Right ventricle myocardium inferior (tissue), 1 donor: ENCODE measurements around the gene CTNNAL1. TPM values are rescaled to one million over a fixed set of nuclear protein-coding genes. Genes with fewer than 3 reads are reported as not detected.
A peak's percentile ranks its signal among the peaks of the same experiment; 100 is the strongest.
"Not testable (repeated sequence)": the region's sequence is repeated elsewhere in the genome, so short reads cannot be mapped to it uniquely, and the experiment has no call there.

ENCODE experiments used
- ATAC-seq: fragments of 200-7000 bp; cut with Tn5 transposase; one replicate; pipeline ENCODE4 v1.9.1; 2020; ENCODE audit warnings: mild to moderate bottlenecking, moderate library complexity
- DNase-seq: peaks from one replicate; pipeline ENCODE4 v3.0.0; 2021; ENCODE audit errors: missing footprints
- intact Hi-C: fragments of 100-400 bp; cut with DNase I; formaldehyde crosslinking; loops from one replicate; pipeline ENCODE4 v1.11.0; 2022
- total RNA-seq: library from RNA; stranded (reverse); fragmentation: NEBNext Ultra II Directional; extraction: Animal tissue kit (Norgen Biotek cat#: 25700); gene quantifications from one replicate; pipeline ENCODE4 v1.2.1, GENCODE V29; 2021
- donor health status: DM: no; HTN: yes; CAD: no; lungs with severe emphysema.

Gene CTNNAL1
- total RNA-seq, 1 donor from 2014 or later, result 70.7 TPM

DNA sequence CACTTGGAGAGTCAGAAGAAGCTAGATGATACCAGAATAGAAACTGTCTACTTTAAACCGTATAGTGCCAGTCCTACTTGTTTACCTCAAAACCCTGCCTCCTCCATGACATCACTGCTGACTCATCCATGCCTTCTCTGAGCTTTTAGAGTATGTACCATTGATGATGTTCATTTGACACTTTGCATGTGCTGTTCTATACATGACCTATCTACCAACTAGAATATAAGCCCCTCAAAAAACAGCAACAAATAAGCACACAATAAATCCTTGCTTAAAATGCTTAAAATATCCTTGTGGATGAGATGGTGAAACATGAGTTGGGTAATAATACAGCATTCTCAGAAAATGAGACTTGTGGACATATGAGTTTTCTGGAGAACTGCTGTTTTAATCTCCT, 2.6 kb downstream of the CTNNAL1 start:
- no peak for ATAC-seq
- intact Hi-C loops, result loop anchor here (5.0 kb wide), 2 partner anchors 48 to 107 kb away; partner anchors contain the start of gene TMEM245
- DNase-seq, result no peak

DNA sequence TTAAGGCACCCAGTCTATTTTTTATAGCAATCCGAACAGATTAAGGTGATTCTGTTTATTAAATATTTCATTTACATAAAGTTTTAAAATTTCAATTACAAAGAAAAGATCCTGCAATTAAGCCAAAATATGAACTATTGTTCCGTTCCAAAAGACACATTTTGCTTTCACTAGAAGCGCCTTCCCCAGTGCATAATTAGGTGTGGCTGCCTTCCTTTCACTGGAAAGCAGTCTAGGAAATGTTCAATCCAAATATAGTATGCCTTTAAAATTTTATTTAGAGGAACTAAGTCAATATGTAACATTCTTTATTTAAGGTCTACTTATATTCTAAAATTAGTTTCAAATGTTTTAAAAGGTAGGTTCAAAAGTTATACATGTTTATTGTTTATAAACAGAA, 7.6 kb downstream of the CTNNAL1 start:
- DNase-seq (no peak), ATAC-seq (no peak)
- intact Hi-C loops, result no loop called here

DNA sequence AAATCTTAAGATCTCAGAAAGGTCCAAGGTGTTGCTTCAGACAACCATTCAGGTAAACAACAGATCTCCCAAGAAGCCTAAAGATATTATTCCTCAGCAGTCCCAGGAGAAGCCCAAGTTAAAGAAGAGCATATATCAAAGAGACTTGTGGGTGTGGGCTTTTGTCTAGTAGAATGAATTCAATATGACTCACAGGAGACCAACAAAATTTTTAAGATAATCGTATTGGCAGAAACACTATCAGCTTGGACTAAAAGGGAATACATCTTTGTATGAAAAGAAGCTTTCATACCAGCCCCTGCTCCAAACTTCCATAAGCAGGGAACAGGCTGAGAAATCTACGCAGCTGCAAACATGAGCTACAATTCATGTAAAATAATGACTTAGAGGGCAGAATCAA, 10.2 kb downstream of the CTNNAL1 start:
- ATAC-seq, result no peak
- intact Hi-C loops, result no loop called here
- DNase-seq, result no peak

DNA sequence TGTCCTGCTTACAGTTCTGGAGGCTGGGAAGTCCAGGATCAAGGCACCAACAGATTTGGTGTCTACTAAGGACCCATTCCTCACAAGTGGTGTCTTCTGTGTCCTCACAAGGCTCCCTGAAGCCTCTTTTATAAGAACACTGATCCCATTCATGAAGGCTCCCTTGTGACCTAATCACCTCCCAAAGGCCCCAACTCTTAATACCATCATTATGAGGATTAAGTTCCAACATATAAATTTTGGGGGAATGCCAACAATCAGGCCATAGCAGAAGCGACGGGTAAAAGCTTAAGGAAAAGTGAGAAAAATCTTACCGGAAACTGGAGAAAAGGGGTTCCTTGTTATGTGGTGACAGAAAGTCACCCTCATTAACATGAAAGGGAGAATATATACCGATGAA, 11.2 kb downstream of the CTNNAL1 start:
- ATAC-seq (no peak), DNase-seq (no peak)
- intact Hi-C loops, result no loop called here

DNA sequence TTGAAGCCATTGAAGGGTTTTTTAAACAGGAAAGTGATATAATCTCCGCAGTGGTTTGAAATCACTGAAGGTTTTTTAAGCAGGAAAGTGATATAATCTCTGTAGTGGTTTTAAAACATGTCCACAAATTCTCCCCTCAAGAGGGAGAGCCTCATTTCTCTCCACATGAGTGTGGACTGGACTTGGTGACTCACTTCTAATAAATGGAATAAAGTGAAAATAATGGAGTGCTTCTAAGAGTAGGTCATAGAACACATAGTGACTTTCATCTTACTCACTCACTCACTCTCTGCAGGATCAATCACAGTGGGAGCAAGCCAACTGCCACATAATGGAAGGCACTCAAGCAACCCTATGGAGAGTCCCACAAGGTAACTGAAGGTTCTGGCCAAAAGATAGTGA, 12.0 kb downstream of the CTNNAL1 start:
- intact Hi-C loops, result no loop called here
- no peak for DNase-seq
- no peak for ATAC-seq

DNA sequence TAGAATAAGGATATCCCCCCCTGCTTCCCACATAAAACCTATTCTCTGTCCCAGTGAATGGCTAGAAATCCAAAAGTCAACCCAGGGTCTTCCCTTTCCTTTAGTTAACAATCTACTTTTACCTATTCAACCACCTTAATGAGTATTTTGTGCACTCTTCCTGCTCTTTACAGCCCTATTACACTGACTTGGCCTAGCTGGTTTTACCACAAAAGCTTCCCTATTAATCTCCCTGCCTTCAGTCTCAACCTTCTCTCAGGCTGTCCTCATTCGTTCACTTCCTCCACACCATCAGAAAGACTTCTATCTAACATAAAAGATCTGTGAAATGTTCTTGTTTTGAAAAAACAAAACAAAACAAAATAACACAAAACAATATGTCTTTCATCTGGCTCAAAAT, 16.2 kb downstream of the CTNNAL1 start:
- DNase-seq (no peak), ATAC-seq (no peak)
- intact Hi-C loops, result loop anchor here (2.0 kb wide), 1 partner anchor 16 kb away; the partner anchor contains the start of gene CTNNAL1

DNA sequence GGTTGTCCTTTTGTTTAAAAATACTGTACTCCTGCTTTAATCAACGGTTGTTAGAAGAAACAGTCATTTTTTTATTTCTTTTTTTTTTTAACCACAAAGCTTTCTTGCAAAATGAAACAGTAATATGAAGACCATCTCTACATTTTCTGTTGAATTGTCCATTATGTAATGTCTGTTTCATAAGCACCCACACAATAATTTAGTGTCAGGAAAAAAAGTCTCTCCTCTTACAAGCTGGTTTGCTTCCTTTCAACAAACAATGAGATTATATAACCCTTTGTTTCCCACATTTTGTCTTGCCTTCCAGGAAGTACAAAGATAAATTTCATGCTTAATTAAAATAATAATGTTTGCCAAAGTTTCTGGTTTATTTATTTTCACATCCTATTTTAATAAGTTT, 16.7 kb downstream of the CTNNAL1 start:
- no peak for ATAC-seq
- DNase-seq, result no peak
- intact Hi-C loops, result loop anchor here (2.0 kb wide), 1 partner anchor 16 kb away; the partner anchor contains the start of gene CTNNAL1

DNA sequence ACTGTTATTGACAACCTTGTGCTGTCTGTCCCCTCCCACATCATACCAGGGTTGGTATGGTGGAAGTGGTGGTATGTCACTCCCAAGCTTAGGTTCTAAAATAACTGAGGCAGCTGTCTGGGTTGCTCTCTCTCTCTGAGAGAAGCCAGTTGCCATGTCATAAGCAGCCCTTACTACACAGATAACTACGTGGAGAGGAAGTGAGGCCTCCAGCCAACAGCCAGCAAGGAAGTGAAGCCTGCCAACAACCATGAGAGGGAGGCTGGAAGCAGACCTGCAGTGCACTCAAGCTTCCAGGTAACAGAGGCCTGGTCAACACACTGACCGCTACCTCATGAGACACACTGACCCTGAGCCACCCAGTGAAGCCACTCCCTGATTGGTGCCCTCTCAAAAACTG, 18.6 kb downstream of the CTNNAL1 start:
- intact Hi-C loops, result no loop called here
- DNase-seq, result no peak

DNA sequence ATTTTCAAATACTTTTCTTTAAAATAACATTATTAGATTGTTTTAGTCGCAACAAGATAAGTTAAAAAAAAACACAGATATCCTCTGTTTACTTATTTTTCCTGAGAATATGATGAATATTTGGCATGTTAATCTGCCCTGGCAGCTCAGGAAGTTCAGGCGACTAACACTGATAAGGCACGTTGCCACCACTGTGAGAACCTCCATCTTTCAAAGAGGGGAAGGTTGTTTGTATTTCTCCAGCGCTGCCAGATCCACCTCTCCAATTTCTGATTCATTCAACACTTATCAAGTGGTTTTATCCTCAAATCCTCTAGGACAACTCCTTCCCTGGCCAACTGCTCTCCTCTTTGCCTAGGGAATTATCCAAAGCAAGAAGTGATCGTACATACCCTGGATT, 21.8 kb downstream of the CTNNAL1 start:
- intact Hi-C loops, result no loop called here
- peak; percentile 45 for ATAC-seq
- DNase-seq, result no peak

More for the DNA sequence above, 18.6 kb downstream of the CTNNAL1 start:
- ATAC-seq, result peak; percentile 87

DNA sequence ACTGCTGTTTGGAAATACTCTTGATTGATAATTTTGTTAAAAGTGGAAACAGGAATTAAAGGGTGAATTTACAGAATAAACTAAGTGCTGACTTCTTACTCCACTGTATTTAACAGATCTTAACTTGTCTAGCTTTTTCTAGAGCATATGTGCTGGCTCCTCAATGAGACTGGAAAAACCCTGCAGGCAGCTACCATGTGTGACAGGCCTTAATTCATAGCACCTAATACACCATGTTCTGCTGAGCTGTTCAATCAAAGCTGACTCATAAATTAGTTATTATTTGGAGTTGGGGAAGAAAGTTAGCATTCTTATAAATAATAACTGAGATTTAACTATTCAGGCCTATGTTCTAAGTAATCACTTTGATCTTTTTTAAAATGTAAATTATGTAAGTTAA, 29.4 kb downstream of the CTNNAL1 start:
- ATAC-seq (no peak), DNase-seq (no peak)
- intact Hi-C loops, result no loop called here

DNA sequence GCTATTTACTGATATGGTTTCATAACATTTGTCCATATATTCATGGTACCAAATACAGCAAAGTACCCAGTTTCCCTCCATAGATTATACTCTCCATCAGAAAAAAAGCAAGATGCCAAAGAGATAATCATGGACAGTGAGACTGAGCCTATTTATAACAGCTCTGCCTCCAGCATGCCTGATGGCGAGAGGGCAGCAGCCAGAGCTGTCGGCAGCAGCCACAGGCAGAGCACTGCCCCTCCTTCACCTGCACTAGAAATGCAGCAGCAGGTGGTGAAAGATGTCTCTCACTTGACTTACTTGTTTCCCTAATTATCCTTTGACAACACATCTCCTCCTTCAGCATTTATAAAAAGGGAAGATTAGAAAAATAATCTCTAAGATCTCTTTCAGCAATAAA, 32.4 kb downstream of the CTNNAL1 start:
- ATAC-seq, result peak; percentile 64
- intact Hi-C loops, result no loop called here
- DNase-seq, result no peak

DNA sequence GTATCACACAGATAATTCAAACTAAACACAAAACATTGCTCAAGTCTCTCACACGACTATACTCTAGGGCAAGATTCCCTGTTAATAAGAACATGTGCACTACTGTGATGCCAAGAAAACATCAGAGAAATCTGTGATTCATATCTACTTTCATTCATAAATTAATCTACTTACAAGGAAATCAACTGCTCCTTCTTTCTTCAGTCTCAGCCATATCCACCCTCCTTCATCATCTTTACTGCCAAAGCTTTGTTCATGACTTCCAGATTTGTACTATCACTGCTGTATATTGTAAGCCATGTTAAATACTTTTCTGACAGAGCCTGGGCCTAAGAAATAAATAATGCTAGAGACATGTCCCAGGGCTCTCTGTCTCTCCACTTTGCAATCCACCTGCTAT, 35.1 kb downstream of the CTNNAL1 start:
- ATAC-seq, result no peak
- no peak for DNase-seq
- intact Hi-C loops, result no loop called here

DNA sequence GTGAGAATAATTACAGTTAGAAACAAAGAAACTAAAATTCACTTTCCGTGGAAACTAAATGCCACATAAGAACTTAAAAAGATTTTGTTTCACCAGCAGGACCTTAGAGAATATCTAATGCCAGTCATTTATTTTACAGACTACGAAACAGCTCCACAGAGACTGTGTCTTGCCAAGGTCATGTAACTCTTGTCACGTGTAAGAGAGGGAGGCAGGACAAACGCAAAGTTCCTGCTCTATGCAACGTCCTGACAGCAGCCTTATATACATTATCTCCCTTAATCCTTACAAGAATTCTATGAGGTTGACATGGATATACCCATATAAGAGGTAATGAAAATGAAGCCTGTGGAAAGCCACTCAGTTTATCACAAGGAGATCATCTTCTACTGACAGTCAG, 39.4 kb downstream of the CTNNAL1 start:
- intact Hi-C loops, result no loop called here
- DNase-seq, result no peak
- peak; percentile 65 for ATAC-seq

DNA sequence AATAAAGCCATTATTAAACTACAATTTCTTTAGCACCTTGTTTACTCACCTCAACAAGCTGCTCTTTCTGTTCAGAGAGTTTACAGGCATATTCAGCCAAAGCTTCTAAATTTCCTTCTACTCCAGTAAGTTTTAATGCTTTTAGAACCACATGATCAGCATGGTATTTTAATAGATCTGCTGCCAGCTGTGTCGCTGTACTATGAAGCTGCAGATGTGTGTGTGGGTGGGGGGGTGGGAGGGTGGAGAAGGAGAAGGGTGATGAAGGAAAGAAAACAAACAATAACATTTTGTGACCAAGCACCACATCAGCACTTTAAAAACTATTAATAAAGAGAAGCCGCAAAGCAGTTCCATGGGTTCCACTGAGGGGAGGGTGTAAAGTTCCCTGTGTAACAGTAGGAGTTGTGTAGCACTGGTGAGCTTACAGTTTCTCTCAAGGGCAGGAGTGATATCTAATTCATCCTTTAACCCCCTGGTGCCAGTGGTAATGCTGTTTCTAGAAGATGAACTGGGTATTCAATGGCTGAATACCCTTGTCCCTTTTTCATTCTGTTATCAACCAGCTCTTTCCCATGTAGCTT, 40.6 kb downstream of the CTNNAL1 start:
- ATAC-seq (peak; percentile 59), DNase-seq (no peak)
- intact Hi-C loops, result no loop called here

DNA sequence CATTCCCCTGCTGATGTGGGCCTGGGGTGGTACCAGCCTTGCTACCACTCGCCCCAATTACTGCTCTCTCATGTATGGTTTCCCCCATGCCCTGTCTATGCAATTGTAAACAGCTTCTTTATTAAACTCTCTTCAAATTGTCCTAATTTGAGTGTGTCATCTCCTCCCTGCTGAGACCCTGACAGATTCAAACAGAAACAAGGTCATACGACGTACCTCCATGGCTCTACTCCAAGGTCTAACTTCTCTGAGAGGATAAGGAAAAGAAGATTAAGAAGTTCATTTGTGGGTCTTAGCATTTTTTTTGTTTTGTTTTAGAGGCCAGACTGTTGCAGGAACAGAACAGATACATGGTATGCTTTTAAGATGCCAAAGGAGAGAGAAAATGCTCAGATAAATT, 41.1 kb downstream of the CTNNAL1 start:
- DNase-seq (no peak), ATAC-seq (no peak)
- intact Hi-C loops, result no loop called here

DNA sequence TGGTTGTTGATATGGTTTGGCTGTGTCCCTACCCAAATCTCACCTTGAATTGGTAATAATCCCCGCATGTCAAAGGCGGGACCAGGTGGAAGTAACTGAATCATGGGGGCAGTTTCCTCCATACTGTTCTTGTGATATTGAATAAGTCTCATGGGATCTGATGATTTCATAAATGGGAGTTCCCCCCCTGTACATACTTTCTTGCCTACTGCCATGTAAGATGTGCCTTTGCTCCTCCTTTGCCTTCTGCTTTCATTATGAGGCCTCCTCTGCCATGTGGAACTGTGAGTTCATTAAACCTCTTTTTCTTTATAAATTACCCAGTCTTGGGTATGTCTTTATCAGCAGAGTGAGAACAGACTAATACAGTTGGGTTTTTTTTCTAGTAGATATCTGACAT, 41.9 kb downstream of the CTNNAL1 start:
- ATAC-seq, DNase-seq, intact Hi-C loops: not testable (repeated sequence)

DNA sequence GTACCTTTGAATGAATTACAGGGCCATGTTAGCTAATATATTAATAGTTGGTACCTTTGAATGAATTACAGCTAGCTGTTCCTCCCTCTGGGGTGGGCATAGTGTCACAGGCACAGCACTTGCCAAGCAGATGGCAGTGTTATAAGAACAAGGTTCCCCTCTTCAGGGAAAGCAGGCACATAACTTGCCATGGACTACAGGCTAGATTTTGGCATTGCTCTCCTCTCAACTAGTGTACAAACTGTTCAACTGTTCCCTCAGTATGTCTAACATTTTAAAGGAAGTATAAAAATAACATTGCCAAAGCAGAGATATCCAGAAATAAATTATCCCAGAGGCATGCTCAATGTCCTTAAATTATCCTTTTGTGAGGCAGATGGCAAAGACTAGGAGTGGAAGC, 45.4 kb downstream of the CTNNAL1 start:
- intact Hi-C loops, result no loop called here
- peak; percentile 82 for ATAC-seq
- no peak for DNase-seq

DNA sequence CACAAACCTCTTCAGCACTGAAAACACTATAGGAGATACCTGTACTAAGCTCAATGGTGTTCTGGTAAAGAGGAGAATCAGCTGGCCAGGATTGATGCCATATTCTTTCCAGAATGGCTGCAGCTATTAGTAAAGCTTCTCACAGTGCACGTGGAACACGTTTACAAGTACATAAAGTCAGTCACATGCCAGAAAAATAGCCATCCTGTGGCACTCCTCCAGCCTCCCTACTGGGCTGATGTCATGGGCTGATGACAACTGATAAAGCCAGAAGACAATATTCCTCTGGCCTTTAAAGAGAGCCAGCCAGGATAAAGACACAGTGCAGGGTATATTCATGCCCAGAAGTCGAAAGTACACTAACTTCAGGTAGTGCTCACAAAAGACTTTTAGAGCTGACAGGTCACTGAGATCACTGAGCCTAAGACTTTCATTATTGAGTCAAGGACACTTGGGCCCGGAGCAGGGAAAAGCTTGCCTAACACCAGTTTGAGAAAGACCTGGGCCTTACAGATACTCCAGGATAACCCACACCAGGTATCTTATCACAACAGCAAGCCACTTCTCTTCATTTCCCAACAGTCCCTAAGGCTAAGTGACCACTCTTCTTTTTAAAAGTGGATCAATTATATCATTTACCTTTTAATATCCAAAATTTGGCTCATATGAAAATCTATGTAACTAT, 49.7 kb downstream of the CTNNAL1 start:
- ATAC-seq (peak; percentile 43), DNase-seq (no peak)
- intact Hi-C loops, result loop anchor here (5.0 kb wide), 1 partner anchor 49 kb away; the partner anchor contains the start of gene CTNNAL1

DNA sequence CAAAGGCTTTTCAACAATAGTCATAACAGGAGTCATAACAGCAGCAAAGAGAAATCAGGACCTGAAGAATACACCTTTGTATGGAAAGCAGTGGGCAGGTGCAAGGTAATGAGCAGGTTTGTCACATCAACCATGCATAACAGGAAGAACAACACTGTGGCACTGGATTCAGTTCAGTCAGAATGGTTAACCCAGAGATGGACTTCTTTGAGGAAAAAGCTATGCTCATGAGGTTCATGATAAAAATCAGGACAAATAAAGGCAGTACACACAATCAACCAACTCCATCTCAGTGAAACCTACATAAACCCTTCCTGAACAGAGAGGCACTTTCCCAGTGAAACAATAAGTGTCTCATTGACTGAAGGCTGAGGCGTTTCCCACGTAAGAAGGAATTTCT, 52.1 kb downstream of the CTNNAL1 start:
- DNase-seq, result no peak
- no peak for ATAC-seq
- intact Hi-C loops, result loop anchor here (5.0 kb wide), 1 partner anchor 51 kb away; the partner anchor contains the start of gene CTNNAL1

DNA sequence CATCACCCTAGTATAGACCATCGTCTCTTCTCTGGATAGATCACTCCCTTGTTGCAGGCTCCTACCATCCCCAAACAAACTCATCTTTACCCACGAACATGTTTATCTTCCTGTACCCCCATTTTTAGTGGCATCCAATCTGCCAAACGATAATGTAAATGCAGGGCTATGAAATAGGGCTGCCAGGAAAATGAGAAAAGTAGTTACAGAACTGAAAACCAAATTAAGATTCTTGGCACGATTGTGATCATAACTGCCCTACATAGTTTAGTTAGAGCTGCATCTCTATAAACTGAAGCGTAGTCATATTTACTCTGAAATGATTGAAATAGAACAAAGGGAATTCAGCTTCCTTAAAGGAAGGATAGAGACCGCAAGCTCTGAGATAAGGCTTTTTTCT, 53.0 kb downstream of the CTNNAL1 start:
- ATAC-seq, result no peak
- intact Hi-C loops, result loop anchor here (5.0 kb wide), 1 partner anchor 52 kb away; the partner anchor contains the start of gene CTNNAL1
- no peak for DNase-seq
